SK-N-SH treated with all-trans-retinoic acid at 6 μM for 48 hours (cell line): Measurements from ENCODE around the gene RWDD4.

Experiments
- ATAC-seq: fragments of 200-7000 bp; cut with Tn5 transposase; 3 replicates; pipeline ENCODE4 v1.9.1; 2020; ENCODE audit warnings: mild to moderate bottlenecking, moderate library complexity
- BACH2 ChIP-seq: fragments of 250-450 bp; sonication (Bioruptor Pico); IDR thresholded peaks from 2 replicates; pipeline ENCODE4 v1.9.0; 2021; ENCODE audit warnings: mild to moderate bottlenecking, borderline replicate concordance
- CSDC2 ChIP-seq: fragments of 250-450 bp; sonication (Bioruptor Pico); IDR thresholded peaks from 2 replicates; pipeline ENCODE4 v1.5.0; 2020; ENCODE audit warnings: mild to moderate bottlenecking, moderate library complexity
- ESRRG ChIP-seq: fragments of 250-450 bp; sonication (Bioruptor Pico); IDR thresholded peaks from 2 replicates; pipeline ENCODE4 v1.6.1; 2021; ENCODE audit warnings: mild to moderate bottlenecking
- GLIS3 ChIP-seq: fragments of 250-450 bp; sonication (Bioruptor Pico); IDR thresholded peaks from 2 replicates; pipeline ENCODE4 v1.5.0; 2020; ENCODE audit warnings: mild to moderate bottlenecking, moderate library complexity
- ISL1 ChIP-seq: fragments of 250-450 bp; sonication (Bioruptor Pico); IDR thresholded peaks from 2 replicates; pipeline ENCODE4 v2.1.2; 2022; ENCODE audit warnings: mild to moderate bottlenecking, moderate library complexity
- OSR1 ChIP-seq: fragments of 250-450 bp; sonication (Bioruptor Pico); IDR thresholded peaks from 2 replicates; pipeline ENCODE4 v1.8.0; 2022; ENCODE audit warnings: moderate library complexity, mild to moderate bottlenecking, inconsistent platforms
- PPARA ChIP-seq: fragments of 250-450 bp; sonication (Bioruptor Pico); IDR thresholded peaks from 2 replicates; pipeline ENCODE4 v1.5.0; 2020; ENCODE audit warnings: mild to moderate bottlenecking, borderline replicate concordance
- RARB ChIP-seq: fragments of 250-450 bp; sonication (Bioruptor Pico); IDR thresholded peaks from 2 replicates; pipeline ENCODE4 v1.8.0; 2021; ENCODE audit warnings: mild to moderate bottlenecking, moderate library complexity
- SNAI2 ChIP-seq: fragments of 250-450 bp; sonication (Bioruptor Pico); IDR thresholded peaks from 2 replicates; pipeline ENCODE4 v1.5.0; 2020; ENCODE audit warnings: mild to moderate bottlenecking, moderate library complexity
- TCF4 ChIP-seq: fragments of 250-450 bp; sonication (Bioruptor Pico); IDR thresholded peaks from 2 replicates; pipeline ENCODE4 v1.8.0; 2021; ENCODE audit warnings: mild to moderate bottlenecking, moderate library complexity, borderline replicate concordance
- TOX ChIP-seq: fragments of 250-450 bp; sonication (Bioruptor Pico); IDR thresholded peaks from 2 replicates; pipeline ENCODE4 v1.8.0; 2021; ENCODE audit warnings: mild to moderate bottlenecking, moderate library complexity, borderline replicate concordance
- ZFP3 ChIP-seq: fragments of 250-450 bp; sonication (Bioruptor Pico); IDR thresholded peaks from 2 replicates; pipeline ENCODE4 v1.5.0; 2020; ENCODE audit warnings: mild to moderate bottlenecking, moderate library complexity
- ZFP30 ChIP-seq: fragments of 450-650 bp; formaldehyde crosslinking; IDR thresholded peaks from 2 replicates; pipeline ENCODE4 v1.5.0; 2022; ENCODE audit warnings: mild to moderate bottlenecking, moderate library complexity
- ZNF565 ChIP-seq: fragments of 450-650 bp; formaldehyde crosslinking; conservative IDR thresholded peaks from 2 replicates; pipeline ENCODE4 v1.5.0; 2020; ENCODE audit warnings: low read depth, mild to moderate bottlenecking, moderate library complexity
- ZNF70 ChIP-seq: fragments of 450-650 bp; formaldehyde crosslinking; IDR thresholded peaks from 2 replicates; pipeline ENCODE4 v1.5.0; 2020; ENCODE audit warnings: mild to moderate bottlenecking, moderate library complexity
- ZNF8 ChIP-seq: fragments of 450-650 bp; formaldehyde crosslinking; IDR thresholded peaks from 2 replicates; pipeline ENCODE4 v1.5.0; 2020; ENCODE audit warnings: mild to moderate bottlenecking, moderate library complexity
- TF ChIP-seq, protein P1 (sequence below): fragments of 250-450 bp; sonication (Bioruptor Pico); IDR thresholded peaks from 2 replicates; pipeline ENCODE4 v1.5.1; 2021; ENCODE audit warnings: mild to moderate bottlenecking, moderate library complexity
- TF ChIP-seq, protein P2 (sequence below): fragments of 250-450 bp; sonication (Bioruptor Pico); IDR thresholded peaks from 2 replicates; pipeline ENCODE4 v1.8.0; 2021; ENCODE audit warnings: low read depth, mild to moderate bottlenecking, moderate library complexity, borderline replicate concordance
- TF ChIP-seq, protein P3 (sequence below): fragments of 250-450 bp; sonication (Bioruptor Pico); IDR thresholded peaks from 2 replicates; pipeline ENCODE4 v1.5.1; 2020; ENCODE audit warnings: low read depth, mild to moderate bottlenecking, moderate library complexity
- TF ChIP-seq, protein P4 (sequence below): fragments of 250-450 bp; sonication (Bioruptor Pico); IDR thresholded peaks from 2 replicates; pipeline ENCODE4 v1.8.0; 2020; ENCODE audit warnings: mild to moderate bottlenecking, moderate library complexity, borderline replicate concordance
- TF ChIP-seq, protein P5 (sequence below): fragments of 250-450 bp; sonication (Bioruptor Pico); IDR thresholded peaks from 2 replicates; pipeline ENCODE4 v1.5.0; 2020; ENCODE audit warnings: mild to moderate bottlenecking, moderate library complexity

Gene RWDD4

DNA sequence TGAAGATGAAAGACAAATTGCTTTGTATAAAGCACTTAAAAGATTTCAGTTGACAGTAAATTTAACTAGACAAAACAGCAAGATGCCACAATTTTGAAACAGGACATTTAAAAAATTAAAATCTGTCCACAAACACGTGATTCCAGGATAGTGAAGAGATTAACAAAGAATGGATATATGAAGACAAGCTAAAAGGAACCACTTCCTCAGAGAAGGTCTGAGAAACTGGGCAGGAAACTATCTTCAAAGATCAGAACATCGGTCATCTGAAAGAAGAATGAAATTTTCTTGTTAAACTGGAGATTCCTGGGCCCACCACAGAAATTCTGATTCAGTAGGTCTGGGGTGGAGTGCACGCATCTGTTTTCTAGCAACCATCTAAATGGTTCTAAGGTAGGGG, 1.4 kb downstream of the RWDD4 start (continued):
- TF ChIP-seq, protein P1, sequence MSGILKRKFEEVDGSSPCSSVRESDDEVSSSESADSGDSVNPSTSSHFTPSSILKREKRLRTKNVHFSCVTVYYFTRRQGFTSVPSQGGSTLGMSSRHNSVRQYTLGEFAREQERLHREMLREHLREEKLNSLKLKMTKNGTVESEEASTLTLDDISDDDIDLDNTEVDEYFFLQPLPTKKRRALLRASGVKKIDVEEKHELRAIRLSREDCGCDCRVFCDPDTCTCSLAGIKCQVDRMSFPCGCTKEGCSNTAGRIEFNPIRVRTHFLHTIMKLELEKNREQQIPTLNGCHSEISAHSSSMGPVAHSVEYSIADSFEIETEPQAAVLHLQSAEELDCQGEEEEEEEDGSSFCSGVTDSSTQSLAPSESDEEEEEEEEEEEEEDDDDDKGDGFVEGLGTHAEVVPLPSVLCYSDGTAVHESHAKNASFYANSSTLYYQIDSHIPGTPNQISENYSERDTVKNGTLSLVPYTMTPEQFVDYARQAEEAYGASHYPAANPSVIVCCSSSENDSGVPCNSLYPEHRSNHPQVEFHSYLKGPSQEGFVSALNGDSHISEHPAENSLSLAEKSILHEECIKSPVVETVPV (CRISPR knock-in tag), result no peak

DNA sequence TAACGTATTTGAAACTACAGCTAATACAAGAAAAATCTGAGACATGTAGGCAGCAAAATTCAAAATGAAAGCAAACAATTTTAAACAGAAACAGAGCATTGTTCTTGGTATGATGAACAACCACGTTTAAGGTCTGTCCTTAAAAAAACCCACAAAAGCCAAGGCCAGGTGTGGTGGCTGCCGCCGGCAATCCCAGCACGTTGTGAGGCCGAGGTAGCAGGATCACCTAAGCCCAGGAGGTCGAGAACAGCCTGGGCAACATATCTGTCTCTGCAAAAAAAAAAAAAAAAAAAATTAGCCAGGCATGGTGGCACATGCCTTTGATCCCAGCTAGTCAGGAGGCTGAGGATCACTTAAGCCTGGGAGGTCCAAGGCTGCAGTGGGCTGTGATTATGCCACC, 13.7 kb downstream of the RWDD4 start:
- no peak for ATAC-seq
- TF ChIP-seq, protein P1 (CRISPR knock-in tag), result no peak
- TF ChIP-seq, protein P2, sequence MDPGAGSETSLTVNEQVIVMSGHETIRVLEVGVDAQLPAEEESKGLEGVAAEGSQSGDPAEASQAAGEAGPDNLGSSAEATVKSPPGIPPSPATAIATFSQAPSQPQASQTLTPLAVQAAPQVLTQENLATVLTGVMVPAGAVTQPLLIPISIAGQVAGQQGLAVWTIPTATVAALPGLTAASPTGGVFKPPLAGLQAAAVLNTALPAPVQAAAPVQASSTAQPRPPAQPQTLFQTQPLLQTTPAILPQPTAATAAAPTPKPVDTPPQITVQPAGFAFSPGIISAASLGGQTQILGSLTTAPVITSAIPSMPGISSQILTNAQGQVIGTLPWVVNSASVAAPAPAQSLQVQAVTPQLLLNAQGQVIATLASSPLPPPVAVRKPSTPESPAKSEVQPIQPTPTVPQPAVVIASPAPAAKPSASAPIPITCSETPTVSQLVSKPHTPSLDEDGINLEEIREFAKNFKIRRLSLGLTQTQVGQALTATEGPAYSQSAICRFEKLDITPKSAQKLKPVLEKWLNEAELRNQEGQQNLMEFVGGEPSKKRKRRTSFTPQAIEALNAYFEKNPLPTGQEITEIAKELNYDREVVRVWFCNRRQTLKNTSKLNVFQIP (CRISPR knock-in tag), result no peak
- TF ChIP-seq RARB (no peak), ZFP3 (CRISPR knock-in tag) (no peak), CSDC2 (CRISPR knock-in tag) (no peak), BACH2 (CRISPR knock-in tag) (no peak), GLIS3 (CRISPR knock-in tag) (no peak), ESRRG (CRISPR knock-in tag) (no peak), ZNF70 (CRISPR knock-in tag) (no peak), TCF4 (CRISPR knock-in tag) (no peak), OSR1 (CRISPR knock-in tag) (no peak), SNAI2 (no peak), PPARA (CRISPR knock-in tag) (no peak), ZNF8 (CRISPR knock-in tag) (no peak), TOX (CRISPR knock-in tag) (no peak), ISL1 (CRISPR knock-in tag) (no peak), ZFP30 (no peak)
- TF ChIP-seq, protein P3, sequence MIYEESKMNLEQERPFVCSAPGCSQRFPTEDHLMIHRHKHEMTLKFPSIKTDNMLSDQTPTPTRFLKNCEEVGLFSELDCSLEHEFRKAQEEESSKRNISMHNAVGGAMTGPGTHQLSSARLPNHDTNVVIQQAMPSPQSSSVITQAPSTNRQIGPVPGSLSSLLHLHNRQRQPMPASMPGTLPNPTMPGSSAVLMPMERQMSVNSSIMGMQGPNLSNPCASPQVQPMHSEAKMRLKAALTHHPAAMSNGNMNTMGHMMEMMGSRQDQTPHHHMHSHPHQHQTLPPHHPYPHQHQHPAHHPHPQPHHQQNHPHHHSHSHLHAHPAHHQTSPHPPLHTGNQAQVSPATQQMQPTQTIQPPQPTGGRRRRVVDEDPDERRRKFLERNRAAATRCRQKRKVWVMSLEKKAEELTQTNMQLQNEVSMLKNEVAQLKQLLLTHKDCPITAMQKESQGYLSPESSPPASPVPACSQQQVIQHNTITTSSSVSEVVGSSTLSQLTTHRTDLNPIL (CRISPR knock-in tag), result no peak
- TF ChIP-seq, protein P4, sequence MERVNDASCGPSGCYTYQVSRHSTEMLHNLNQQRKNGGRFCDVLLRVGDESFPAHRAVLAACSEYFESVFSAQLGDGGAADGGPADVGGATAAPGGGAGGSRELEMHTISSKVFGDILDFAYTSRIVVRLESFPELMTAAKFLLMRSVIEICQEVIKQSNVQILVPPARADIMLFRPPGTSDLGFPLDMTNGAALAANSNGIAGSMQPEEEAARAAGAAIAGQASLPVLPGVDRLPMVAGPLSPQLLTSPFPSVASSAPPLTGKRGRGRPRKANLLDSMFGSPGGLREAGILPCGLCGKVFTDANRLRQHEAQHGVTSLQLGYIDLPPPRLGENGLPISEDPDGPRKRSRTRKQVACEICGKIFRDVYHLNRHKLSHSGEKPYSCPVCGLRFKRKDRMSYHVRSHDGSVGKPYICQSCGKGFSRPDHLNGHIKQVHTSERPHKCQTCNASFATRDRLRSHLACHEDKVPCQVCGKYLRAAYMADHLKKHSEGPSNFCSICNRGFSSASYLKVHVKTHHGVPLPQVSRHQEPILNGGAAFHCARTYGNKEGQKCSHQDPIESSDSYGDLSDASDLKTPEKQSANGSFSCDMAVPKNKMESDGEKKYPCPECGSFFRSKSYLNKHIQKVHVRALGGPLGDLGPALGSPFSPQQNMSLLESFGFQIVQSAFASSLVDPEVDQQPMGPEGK (CRISPR knock-in tag), result no peak

DNA sequence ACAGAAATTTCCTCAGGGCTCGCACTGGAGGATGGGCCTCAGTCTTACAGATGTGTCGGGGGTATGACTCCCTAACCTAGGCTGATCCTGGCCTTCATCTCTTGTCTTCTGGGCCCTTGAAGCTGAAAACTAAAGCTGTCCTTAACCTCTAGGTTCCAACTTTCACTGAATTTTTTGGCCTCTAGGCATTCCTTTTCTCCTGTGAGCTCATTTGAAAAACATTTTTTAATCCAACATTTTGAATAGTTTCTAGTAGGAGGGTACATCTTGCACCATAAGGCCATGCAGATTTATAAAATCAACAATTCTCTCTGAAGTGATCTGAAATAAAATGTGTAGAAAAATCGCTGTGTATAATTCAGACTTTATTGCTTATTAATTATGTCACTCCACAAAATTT, 19.7 kb downstream of the RWDD4 start:
- no peak for ATAC-seq
- no peak for TF ChIP-seq TOX (CRISPR knock-in tag)
- no peak for TF ChIP-seq ISL1 (CRISPR knock-in tag)
- no peak for TF ChIP-seq TCF4 (CRISPR knock-in tag)
- TF ChIP-seq, protein P2 (CRISPR knock-in tag), result no peak
- TF ChIP-seq, protein P5, sequence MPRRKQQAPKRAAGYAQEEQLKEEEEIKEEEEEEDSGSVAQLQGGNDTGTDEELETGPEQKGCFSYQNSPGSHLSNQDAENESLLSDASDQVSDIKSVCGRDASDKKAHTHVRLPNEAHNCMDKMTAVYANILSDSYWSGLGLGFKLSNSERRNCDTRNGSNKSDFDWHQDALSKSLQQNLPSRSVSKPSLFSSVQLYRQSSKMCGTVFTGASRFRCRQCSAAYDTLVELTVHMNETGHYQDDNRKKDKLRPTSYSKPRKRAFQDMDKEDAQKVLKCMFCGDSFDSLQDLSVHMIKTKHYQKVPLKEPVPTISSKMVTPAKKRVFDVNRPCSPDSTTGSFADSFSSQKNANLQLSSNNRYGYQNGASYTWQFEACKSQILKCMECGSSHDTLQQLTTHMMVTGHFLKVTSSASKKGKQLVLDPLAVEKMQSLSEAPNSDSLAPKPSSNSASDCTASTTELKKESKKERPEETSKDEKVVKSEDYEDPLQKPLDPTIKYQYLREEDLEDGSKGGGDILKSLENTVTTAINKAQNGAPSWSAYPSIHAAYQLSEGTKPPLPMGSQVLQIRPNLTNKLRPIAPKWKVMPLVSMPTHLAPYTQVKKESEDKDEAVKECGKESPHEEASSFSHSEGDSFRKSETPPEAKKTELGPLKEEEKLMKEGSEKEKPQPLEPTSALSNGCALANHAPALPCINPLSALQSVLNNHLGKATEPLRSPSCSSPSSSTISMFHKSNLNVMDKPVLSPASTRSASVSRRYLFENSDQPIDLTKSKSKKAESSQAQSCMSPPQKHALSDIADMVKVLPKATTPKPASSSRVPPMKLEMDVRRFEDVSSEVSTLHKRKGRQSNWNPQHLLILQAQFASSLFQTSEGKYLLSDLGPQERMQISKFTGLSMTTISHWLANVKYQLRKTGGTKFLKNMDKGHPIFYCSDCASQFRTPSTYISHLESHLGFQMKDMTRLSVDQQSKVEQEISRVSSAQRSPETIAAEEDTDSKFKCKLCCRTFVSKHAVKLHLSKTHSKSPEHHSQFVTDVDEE (CRISPR knock-in tag), result no peak
- TF ChIP-seq ZFP3 (CRISPR knock-in tag), result no peak
- TF ChIP-seq ZNF565, result no peak
- TF ChIP-seq, all 23 proteins: peak for 0
